K562 (cell line): ENCODE results near the gene SYNJ2. TPM values are rescaled to one million over a fixed set of nuclear protein-coding genes. Genes with fewer than 3 reads are reported as not detected.

Experiments used
- FOXP1 ChIP-seq: sonication (generic); formaldehyde crosslinking; IDR thresholded peaks from 2 replicates; pipeline ENCODE4 v1.8.0; 2022; ENCODE audit warnings: mild to moderate bottlenecking, missing genetic modification reagents
- HCFC1 ChIP-seq: IDR thresholded peaks from 2 replicates; pipeline ENCODE4 v1.6.1; 2012; ENCODE audit warnings: low read depth, low read length, improper control_type of control experiment
- HINFP ChIP-seq: fragments of 450-650 bp; conservative IDR thresholded peaks from 2 replicates; pipeline ENCODE4 v1.6.1; 2016; ENCODE audit warnings: missing genetic modification characterization, low read depth, mild to moderate bottlenecking, control low read depth, missing compliant biosample characterization
- HMGXB4 ChIP-seq: sonication (generic); formaldehyde crosslinking; IDR thresholded peaks from 2 replicates; pipeline ENCODE4 v1.8.1; 2023; ENCODE audit warnings: mild to moderate bottlenecking, missing genetic modification reagents
- IRF2 ChIP-seq: sonication (generic); formaldehyde crosslinking; IDR thresholded peaks from 2 replicates; pipeline ENCODE4 v1.8.1; 2022; ENCODE audit warnings: mild to moderate bottlenecking, missing genetic modification reagents
- MTA3 ChIP-seq: fragments of 450-650 bp; formaldehyde crosslinking; IDR thresholded peaks from 2 replicates; pipeline ENCODE4 v1.6.1; 2017; ENCODE audit warnings: mild to moderate bottlenecking, borderline replicate concordance
- NFYB ChIP-seq: IDR thresholded peaks from 2 replicates; pipeline ENCODE4 v1.6.1; 2011; ENCODE audit warnings: mild to moderate bottlenecking, moderate library complexity; ENCODE audit not compliant: insufficient read length; ENCODE audit errors: extremely low read depth
- PHB2 ChIP-seq: fragments of 450-650 bp; IDR thresholded peaks from 2 replicates; pipeline ENCODE4 v1.6.1; 2017; ENCODE audit warnings: low read depth
- SP2 ChIP-seq: IDR thresholded peaks from 2 replicates; pipeline ENCODE4 v1.6.1; 2011; ENCODE audit warnings: mild to moderate bottlenecking, low read depth, low read length, moderate library complexity; ENCODE audit not compliant: poor library complexity, severe bottlenecking; ENCODE audit errors: extremely low read depth
- TAL1 ChIP-seq: fragments of 450-650 bp; IDR thresholded peaks from 2 replicates; pipeline ENCODE4 v1.6.1; 2016; ENCODE audit warnings: mild to moderate bottlenecking
- TARDBP ChIP-seq: fragments of 450-650 bp; IDR thresholded peaks from 2 replicates; pipeline ENCODE4 v1.6.1; 2016
- ZNF143 ChIP-seq: sonication (generic); formaldehyde crosslinking; IDR thresholded peaks from 2 replicates; pipeline ENCODE4 v1.9.0; 2022; ENCODE audit warnings: mild to moderate bottlenecking, missing genetic modification reagents
- ZNF316 ChIP-seq: fragments of 450-650 bp; IDR thresholded peaks from 2 replicates; pipeline ENCODE4 v1.6.1; 2016
- polyA plus RNA-seq, 8 experiments: library from polyadenylated mRNA; depleted of rRNA in 4 of 8; stranded (reverse) in 5 of 8; unstranded in 3 of 8; fragments of >200 nt; fragmentation: Nextera tagmentation in 2 of 8; fragmentation: Illumina TruSeq in 1 of 8; extraction: Ambion mirVana in 2 of 8; extraction: Trizol in 1 of 8; gene quantifications; 2 replicates each; pipeline versions ENCODE4 v1.2.1 to v1.2.3, GENCODE V29; 2011 to 2014; ENCODE audit warnings: inconsistent platforms in 1 of 8, missing spikeins in 1 of 8
- total RNA-seq, 7 experiments: library from RNA; depleted of rRNA in 6 of 7; stranded (reverse); fragments of >200 nt in 6 of 7; fragmentation: Illumina TruSeq in 2 of 7; extraction: Trizol in 2 of 7; gene quantifications; 2 replicates each; pipeline versions ENCODE4 v1.2.1 to v1.2.3, GENCODE V29; 2011 to 2021; ENCODE audit warnings: low replicate concordance in 1 of 7
- TF ChIP-seq, protein P1 (sequence below): fragments of 250-450 bp; sonication (Bioruptor Pico); IDR thresholded peaks from 2 replicates; pipeline ENCODE4 v1.5.0; 2021; ENCODE audit warnings: mild to moderate bottlenecking, borderline replicate concordance
- TF ChIP-seq, protein P2 (sequence below): fragments of 150-350 bp; IDR thresholded peaks from 2 replicates; pipeline ENCODE4 v1.6.1; 2014; ENCODE audit warnings: low read depth, mild to moderate bottlenecking, low read length, borderline replicate concordance
- TF ChIP-seq, protein P3 (sequence below): fragments of 450-650 bp; formaldehyde crosslinking; IDR thresholded peaks from 2 replicates; pipeline ENCODE4 v1.4.0; 2020; ENCODE audit warnings: mild to moderate bottlenecking, mixed read lengths

The SYNJ2 gene
- total and polyA plus RNA-seq, 9 of the 15 experiments (the other 6 are each of a cell fraction or from before 2014, with no cell fraction given) = 3.0 to 27.7 (median 17.8) TPM

DNA sequence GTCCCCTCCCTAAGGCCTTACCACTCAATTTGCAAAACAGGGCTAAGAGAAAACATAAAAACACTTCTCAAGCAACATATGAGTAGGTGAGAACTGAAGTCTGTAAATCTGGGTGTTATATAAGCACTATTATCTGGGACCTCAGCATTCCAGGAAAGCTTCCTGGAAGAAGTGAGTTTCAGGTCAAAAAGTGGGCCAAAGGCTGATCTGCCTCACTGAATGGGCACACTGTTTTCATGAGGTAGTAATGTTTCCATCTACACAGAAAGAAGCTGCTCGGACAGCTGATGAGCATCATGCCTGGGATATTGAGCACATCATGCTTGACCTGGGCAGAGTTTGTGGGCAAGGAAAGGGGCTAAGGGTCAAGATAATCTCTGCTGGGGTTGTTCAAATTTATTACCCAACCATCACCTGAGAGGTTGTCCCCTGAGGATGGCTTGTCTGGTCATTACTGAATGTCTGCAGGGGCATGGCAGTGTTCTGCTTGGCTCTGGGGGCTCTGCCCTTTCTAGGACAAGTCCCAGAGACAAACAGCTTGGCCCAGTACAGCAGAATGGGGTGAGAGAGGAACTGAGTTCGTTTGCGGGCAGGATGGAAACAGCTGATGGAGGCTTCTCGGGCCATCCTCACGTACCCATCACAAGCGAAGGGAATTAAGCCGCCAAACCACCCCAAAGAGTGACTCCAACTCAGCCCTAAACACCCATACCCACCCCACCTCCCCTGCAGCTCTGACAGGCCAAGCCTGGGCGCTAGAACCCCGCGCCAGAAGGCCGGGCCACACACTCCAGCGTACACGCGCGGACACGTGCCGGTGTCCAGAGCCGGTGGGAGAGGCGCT lies 1.2 kb upstream of the SYNJ2 start (continued):
- TF ChIP-seq, protein P1, sequence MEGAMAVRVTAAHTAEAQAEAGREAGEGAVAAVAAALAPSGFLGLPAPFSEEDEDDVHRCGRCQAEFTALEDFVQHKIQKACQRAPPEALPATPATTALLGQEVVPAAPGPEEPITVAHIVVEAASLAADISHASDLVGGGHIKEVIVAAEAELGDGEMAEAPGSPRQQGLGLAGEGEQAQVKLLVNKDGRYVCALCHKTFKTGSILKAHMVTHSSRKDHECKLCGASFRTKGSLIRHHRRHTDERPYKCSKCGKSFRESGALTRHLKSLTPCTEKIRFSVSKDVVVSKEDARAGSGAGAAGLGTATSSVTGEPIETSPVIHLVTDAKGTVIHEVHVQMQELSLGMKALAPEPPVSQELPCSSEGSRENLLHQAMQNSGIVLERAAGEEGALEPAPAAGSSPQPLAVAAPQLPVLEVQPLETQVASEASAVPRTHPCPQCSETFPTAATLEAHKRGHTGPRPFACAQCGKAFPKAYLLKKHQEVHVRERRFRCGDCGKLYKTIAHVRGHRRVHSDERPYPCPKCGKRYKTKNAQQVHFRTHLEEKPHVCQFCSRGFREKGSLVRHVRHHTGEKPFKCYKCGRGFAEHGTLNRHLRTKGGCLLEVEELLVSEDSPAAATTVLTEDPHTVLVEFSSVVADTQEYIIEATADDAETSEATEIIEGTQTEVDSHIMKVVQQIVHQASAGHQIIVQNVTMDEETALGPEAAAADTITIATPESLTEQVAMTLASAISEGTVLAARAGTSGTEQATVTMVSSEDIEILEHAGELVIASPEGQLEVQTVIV = no peak
- no peak for TF ChIP-seq MTA3
- TF ChIP-seq TAL1 = no peak
- peak; percentile 57; the same call in 1 of the 2 replicates for TF ChIP-seq ZNF143 (CRISPR knock-in tag)
- TF ChIP-seq SP2 = no peak
- TF ChIP-seq, protein P2, sequence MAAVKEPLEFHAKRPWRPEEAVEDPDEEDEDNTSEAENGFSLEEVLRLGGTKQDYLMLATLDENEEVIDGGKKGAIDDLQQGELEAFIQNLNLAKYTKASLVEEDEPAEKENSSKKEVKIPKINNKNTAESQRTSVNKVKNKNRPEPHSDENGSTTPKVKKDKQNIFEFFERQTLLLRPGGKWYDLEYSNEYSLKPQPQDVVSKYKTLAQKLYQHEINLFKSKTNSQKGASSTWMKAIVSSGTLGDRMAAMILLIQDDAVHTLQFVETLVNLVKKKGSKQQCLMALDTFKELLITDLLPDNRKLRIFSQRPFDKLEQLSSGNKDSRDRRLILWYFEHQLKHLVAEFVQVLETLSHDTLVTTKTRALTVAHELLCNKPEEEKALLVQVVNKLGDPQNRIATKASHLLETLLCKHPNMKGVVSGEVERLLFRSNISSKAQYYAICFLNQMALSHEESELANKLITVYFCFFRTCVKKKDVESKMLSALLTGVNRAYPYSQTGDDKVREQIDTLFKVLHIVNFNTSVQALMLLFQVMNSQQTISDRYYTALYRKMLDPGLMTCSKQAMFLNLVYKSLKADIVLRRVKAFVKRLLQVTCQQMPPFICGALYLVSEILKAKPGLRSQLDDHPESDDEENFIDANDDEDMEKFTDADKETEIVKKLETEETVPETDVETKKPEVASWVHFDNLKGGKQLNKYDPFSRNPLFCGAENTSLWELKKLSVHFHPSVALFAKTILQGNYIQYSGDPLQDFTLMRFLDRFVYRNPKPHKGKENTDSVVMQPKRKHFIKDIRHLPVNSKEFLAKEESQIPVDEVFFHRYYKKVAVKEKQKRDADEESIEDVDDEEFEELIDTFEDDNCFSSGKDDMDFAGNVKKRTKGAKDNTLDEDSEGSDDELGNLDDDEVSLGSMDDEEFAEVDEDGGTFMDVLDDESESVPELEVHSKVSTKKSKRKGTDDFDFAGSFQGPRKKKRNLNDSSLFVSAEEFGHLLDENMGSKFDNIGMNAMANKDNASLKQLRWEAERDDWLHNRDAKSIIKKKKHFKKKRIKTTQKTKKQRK = no peak
- TF ChIP-seq ZNF316 = no peak
- no peak for TF ChIP-seq IRF2 (CRISPR knock-in tag)
- no peak; the same call in 1 of the 2 replicates for TF ChIP-seq FOXP1 (CRISPR knock-in tag)
- no peak for TF ChIP-seq HINFP
- TF ChIP-seq HMGXB4 (CRISPR knock-in tag) = no peak
- TF ChIP-seq, protein P3, sequence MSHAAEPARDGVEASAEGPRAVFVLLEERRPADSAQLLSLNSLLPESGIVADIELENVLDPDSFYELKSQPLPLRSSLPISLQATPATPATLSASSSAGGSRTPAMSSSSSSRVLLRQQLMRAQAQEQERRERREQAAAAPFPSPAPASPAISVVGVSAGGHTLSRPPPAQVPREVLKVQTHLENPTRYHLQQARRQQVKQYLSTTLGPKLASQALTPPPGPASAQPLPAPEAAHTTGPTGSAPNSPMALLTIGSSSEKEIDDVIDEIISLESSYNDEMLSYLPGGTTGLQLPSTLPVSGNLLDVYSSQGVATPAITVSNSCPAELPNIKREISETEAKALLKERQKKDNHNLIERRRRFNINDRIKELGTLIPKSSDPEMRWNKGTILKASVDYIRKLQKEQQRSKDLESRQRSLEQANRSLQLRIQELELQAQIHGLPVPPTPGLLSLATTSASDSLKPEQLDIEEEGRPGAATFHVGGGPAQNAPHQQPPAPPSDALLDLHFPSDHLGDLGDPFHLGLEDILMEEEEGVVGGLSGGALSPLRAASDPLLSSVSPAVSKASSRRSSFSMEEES (CRISPR knock-in tag) = no peak
- no peak for TF ChIP-seq HCFC1
- TF ChIP-seq TARDBP = no peak
- no peak for TF ChIP-seq PHB2
- TF ChIP-seq NFYB = no peak
